Mesendoderm (in vitro differentiated cells): ENCODE results near the gene NUP62.

Source experiments
- DNase-seq: peaks from one replicate; pipeline ENCODE4 v3.0.0; 2013
- H2AK5ac ChIP-seq: 2 replicates; pipeline ENCODE4 v1.6.1; 2013; ENCODE audit warnings: low read length, inconsistent platforms
- H2BK120ac ChIP-seq: 2 replicates; pipeline ENCODE4 v1.6.1; 2013; ENCODE audit warnings: low read depth, mild to moderate bottlenecking, low read length, moderate library complexity, mixed read lengths
- H2BK15ac ChIP-seq: replicated peaks from 2 replicates; pipeline ENCODE4 v1.6.1; 2013; ENCODE audit warnings: low read depth, mild to moderate bottlenecking, moderate library complexity
- H2BK5ac ChIP-seq: 2 replicates; pipeline ENCODE4 v1.6.1; 2013; ENCODE audit warnings: low read length, inconsistent platforms
- H3K18ac ChIP-seq: 2 replicates; pipeline ENCODE4 v1.6.1; 2013; ENCODE audit warnings: mild to moderate bottlenecking, low read length, mixed read lengths
- H3K23ac ChIP-seq: one replicate; pipeline ENCODE4 v1.6.1; 2013; ENCODE audit warnings: low read length
- H3K27ac ChIP-seq: 2 replicates; pipeline ENCODE4 v1.5.1; 2013; ENCODE audit warnings: low read depth, mild to moderate bottlenecking, inconsistent platforms, low read length, moderate library complexity
- H3K27me3 ChIP-seq: 2 replicates; pipeline ENCODE4 v1.6.1; 2013; ENCODE audit warnings: low read length, control low read depth, mild to moderate bottlenecking, inconsistent platforms; ENCODE audit not compliant: insufficient read depth, poor library complexity
- H3K36me3 ChIP-seq: 2 replicates; pipeline ENCODE4 v1.6.1; 2013; ENCODE audit warnings: low read length, inconsistent platforms; ENCODE audit not compliant: control insufficient read depth, insufficient read depth
- H3K4ac ChIP-seq: one replicate; pipeline ENCODE4 v1.6.1; 2013; ENCODE audit warnings: low read depth, mild to moderate bottlenecking, low read length, moderate library complexity
- H3K4me1 ChIP-seq: 2 replicates; pipeline ENCODE4 v1.6.1; 2013; ENCODE audit warnings: low read depth, low read length, inconsistent platforms; ENCODE audit not compliant: control insufficient read depth
- H3K4me2 ChIP-seq: 2 replicates; pipeline ENCODE4 v1.6.1; 2013; ENCODE audit warnings: low read length
- H3K4me3 ChIP-seq: 2 replicates; pipeline ENCODE4 v1.5.1; 2013; ENCODE audit warnings: mild to moderate bottlenecking, low read length
- H3K56ac ChIP-seq: one replicate; pipeline ENCODE4 v1.6.1; 2013; ENCODE audit warnings: low read length
- H3K79me1 ChIP-seq: 2 replicates; pipeline ENCODE4 v1.6.1; 2013; ENCODE audit warnings: low read length, inconsistent platforms
- H3K79me2 ChIP-seq: 2 replicates; pipeline ENCODE4 v1.6.1; 2013; ENCODE audit warnings: mild to moderate bottlenecking, low read length; ENCODE audit not compliant: control insufficient read depth, insufficient read depth
- H3K9ac ChIP-seq: 2 replicates; pipeline ENCODE4 v1.6.1; 2013; ENCODE audit warnings: low read length, inconsistent platforms
- H4K5ac ChIP-seq: one replicate; pipeline ENCODE4 v1.6.1; 2013; ENCODE audit warnings: low read length
- H4K8ac ChIP-seq: one replicate; pipeline ENCODE4 v1.6.1; 2013; ENCODE audit warnings: low read depth, mild to moderate bottlenecking, control low read depth, low read length, moderate library complexity
- WGBS: extraction: QIAGEN DNeasy Blood & Tissue Kit; methylation state at CpG from one replicate; pipeline ENCODE4 v1.1.7; 2013; ENCODE audit warnings: low lambda C conversion rate, missing lambda C conversion rate; ENCODE audit not compliant: insufficient coverage; ENCODE audit errors: extremely low coverage; 5-methylcytosine and 5-hydroxymethylcytosine counted together

The NUP62 gene

GRCh38 chr19:49881672-49882394, 47.5 kb downstream of the NUP62 start:
- no peak overlapping the region for H3K56ac ChIP-seq
- no peak overlapping the region for H3K18ac ChIP-seq
- DNase-seq: peak; percentile 66
- peaks cover 4% of the 10 kb centered on the region for H3K36me3 ChIP-seq
- H3K4me2 ChIP-seq: no peak overlapping the region
- H3K23ac ChIP-seq: no peak overlapping the region
- no peak overlapping the region for H2BK120ac ChIP-seq
- no peak overlapping the region for H3K27ac ChIP-seq
- H4K8ac ChIP-seq: no peak overlapping the region
- peaks cover 2% of the 10 kb centered on the region for H3K79me2 ChIP-seq
- no peak overlapping the region for H4K5ac ChIP-seq
- no peak overlapping the region for H2BK15ac ChIP-seq
- WGBS: no CpG with 5 or more reads among the region's 31 CpGs
- no peaks in the 10 kb centered on the region for H3K27me3 ChIP-seq
- no peak overlapping the region for H3K4ac ChIP-seq
- no peak overlapping the region for H2BK5ac ChIP-seq
- no peak overlapping the region for H2AK5ac ChIP-seq
- no peak overlapping the region for H3K9ac ChIP-seq
- H3K79me1 ChIP-seq: peaks cover 10% of the 10 kb centered on the region
- H3K4me1 ChIP-seq: peaks cover 4% of the 10 kb centered on the region
- H3K4me3 ChIP-seq: no peak overlapping the region

GRCh38 chr19:49881186-49881585, 48.1 kb downstream of the NUP62 start:
- H3K36me3 ChIP-seq: peaks cover 4% of the 10 kb centered on the region
- no CpG with 5 or more reads among the region's 17 CpGs for WGBS

GRCh38 chr19:49880162-49880869, 49.0 kb downstream of the NUP62 start:
- WGBS: no CpG with 5 or more reads among the region's 10 CpGs
- Histone ChIP-seq H3K23ac (no peak overlapping the region), H3K18ac (no peak overlapping the region), H4K5ac (no peak overlapping the region), H3K4me1 (peaks cover 4% of the 10 kb centered on the region), H3K4me3 (no peak overlapping the region), H3K9ac (no peak overlapping the region), H4K8ac (no peak overlapping the region), H2BK15ac (no peak overlapping the region), H2AK5ac (no peak overlapping the region), H3K4ac (no peak overlapping the region), H3K27me3 (no peaks in the 10 kb centered on the region), H3K79me2 (peaks cover 8% of the 10 kb centered on the region), H3K4me2 (no peak overlapping the region), H3K36me3 (peaks cover 4% of the 10 kb centered on the region), H3K56ac (no peak overlapping the region), H3K79me1 (peaks cover 12% of the 10 kb centered on the region), H2BK5ac (no peak overlapping the region), H2BK120ac (no peak overlapping the region), H3K27ac (no peak overlapping the region)
- DNase-seq: no peak

More at GRCh38 chr19:49881186-49881585, 48.1 kb downstream of the NUP62 start:
- no peak overlapping the region for H2BK15ac ChIP-seq
- H4K8ac ChIP-seq: no peak overlapping the region
- no peak overlapping the region for H3K18ac ChIP-seq
- H2BK5ac ChIP-seq: no peak overlapping the region
- H3K4me2 ChIP-seq: no peak overlapping the region
- no peak overlapping the region for H2AK5ac ChIP-seq
- peaks cover 10% of the 10 kb centered on the region for H3K79me1 ChIP-seq
- peaks cover 2% of the 10 kb centered on the region for H3K79me2 ChIP-seq
- no peak overlapping the region for H2BK120ac ChIP-seq
- no peak for DNase-seq
- H3K27me3 ChIP-seq: no peaks in the 10 kb centered on the region
- H3K4ac ChIP-seq: no peak overlapping the region
- no peak overlapping the region for H3K23ac ChIP-seq
- no peak overlapping the region for H3K27ac ChIP-seq
- peaks cover 4% of the 10 kb centered on the region for H3K4me1 ChIP-seq
- no peak overlapping the region for H3K56ac ChIP-seq
- no peak overlapping the region for H4K5ac ChIP-seq
- H3K4me3 ChIP-seq: no peak overlapping the region
- H3K9ac ChIP-seq: no peak overlapping the region

- Histone ChIP-seq H3K36me3 (peaks cover 4% of the 10 kb centered on the region), H3K79me2 (peaks cover 14% of the 10 kb centered on the region), H4K5ac (no peak overlapping the region), H3K4me2 (no peak overlapping the region), H2BK120ac (no peak overlapping the region), H4K8ac (no peak overlapping the region), H3K27me3 (no peaks in the 10 kb centered on the region), H3K27ac (no peak overlapping the region), H2BK5ac (no peak overlapping the region), H3K18ac (no peak overlapping the region), H3K4me1 (peaks cover 4% of the 10 kb centered on the region), H2AK5ac (no peak overlapping the region), H3K23ac (no peak overlapping the region), H3K4me3 (no peak overlapping the region), H2BK15ac (no peak overlapping the region), H3K56ac (no peak overlapping the region), H3K79me1 (peaks cover 14% of the 10 kb centered on the region), H3K4ac (no peak overlapping the region), H3K9ac (no peak overlapping the region)
- WGBS: no CpG with 5 or more reads among the region's 12 CpGs
- peak; percentile 57 for DNase-seq
These were observed 49.9 kb downstream of the NUP62 start for GRCh38 chr19:49879243-49879963.

GRCh38 chr19:49878744-49879070, 50.6 kb downstream of the NUP62 start:
- Histone ChIP-seq H3K9ac (peak overlapping the region; percentile 87), H3K4me3 (peak overlapping the region; percentile 78), H2BK15ac (no peak overlapping the region), H3K27ac (peak overlapping the region; percentile 27), H3K23ac (no peak overlapping the region), H2BK5ac (peak overlapping the region; percentile 32), H3K18ac (no peak overlapping the region), H3K4ac (no peak overlapping the region), H4K8ac (no peak overlapping the region), H4K5ac (no peak overlapping the region), H3K4me1 (peaks cover 4% of the 10 kb centered on the region), H3K4me2 (peak overlapping the region; percentile 64), H3K27me3 (no peaks in the 10 kb centered on the region), H2BK120ac (no peak overlapping the region), H2AK5ac (peak overlapping the region; percentile 61), H3K79me2 (peaks cover 16% of the 10 kb centered on the region), H3K56ac (peak overlapping the region; percentile 84), H3K79me1 (peaks cover 18% of the 10 kb centered on the region), H3K36me3 (peaks cover 4% of the 10 kb centered on the region)
- WGBS: no CpG with 5 or more reads among the region's 9 CpGs
- DNase-seq: no peak
